ENCODE data around the gene IL5RA. TPM values are rescaled to one million over a fixed set of nuclear protein-coding genes. Genes with fewer than 3 reads are reported as not detected.
A peak's percentile ranks its signal among the peaks of the same experiment; 100 is the strongest.

Gene IL5RA
- total and polyA plus RNA-seq, 2 experiments from 2014 or later = not detected

DNA sequence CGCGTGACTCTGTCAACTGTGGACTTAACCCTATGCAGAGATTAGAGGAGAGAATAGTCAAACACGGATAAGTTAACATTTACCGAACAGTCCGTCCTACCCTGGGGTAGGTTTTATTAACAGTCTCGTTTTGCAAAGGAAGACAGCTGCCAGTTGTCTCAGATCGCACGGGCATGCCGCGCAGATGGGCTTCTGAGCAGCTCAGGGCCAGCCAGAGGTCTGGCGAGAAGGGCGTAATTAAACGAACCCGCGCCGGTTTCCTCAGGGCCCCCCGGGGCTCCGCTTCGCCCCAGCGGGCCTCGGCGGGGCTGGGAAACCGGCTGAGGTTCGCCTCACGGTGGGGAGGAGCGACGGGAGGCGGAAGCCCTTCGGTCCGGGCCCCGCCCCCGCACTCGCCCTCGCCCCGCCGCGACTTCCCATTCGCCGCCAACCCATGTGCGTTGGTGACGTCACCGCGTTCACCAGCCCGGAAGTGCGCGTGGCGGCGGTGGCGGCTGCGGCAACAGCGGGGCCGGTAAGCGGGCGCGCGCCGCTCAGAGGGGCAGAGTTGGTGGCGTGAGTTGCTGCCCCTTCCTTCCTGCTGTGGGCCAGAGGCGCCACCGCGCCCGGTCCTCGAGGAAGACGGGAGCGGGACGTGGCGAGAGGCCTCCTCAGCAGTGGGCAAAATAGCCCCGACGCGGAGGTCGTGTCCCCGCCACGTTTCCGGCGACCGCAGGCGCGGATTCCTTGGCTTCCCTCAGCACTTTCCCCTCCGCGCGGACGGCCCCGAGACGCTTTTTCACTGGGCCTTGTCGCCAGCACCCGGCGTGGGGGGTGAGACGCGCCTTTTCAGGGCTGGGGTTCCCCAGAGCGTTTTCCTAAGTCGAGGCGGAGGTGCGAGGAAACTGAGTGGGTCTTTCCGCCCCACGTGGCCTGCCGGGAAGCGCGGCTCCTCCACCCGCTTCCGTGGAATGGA is 16.6 kb upstream of the IL5RA start, which contains the start of gene TRNT1:
Gene TRNT1 (plus strand): TSS at position 464 of the 955 bp plus-strand sequence. CDS start 2,101 bp downstream, outside the sequence.
- peak; percentile 99 for DNase-seq
- Histone ChIP-seq H3K4me1 (ENCODE audit: insufficient read depth) (peaks cover 7% of the 10 kb centered on the region), H4K20me1 (ENCODE audit: insufficient read depth) (no peaks in the 10 kb centered on the region), H3K9me2 (ENCODE audit: insufficient read depth) (no peaks in the 10 kb centered on the region), H3K9ac (peak within 1 kb of the TSS; percentile 97), H3K79me2 (ENCODE audit: insufficient read depth) (peaks cover 46% of the 10 kb centered on the region), H3K36me3 (ENCODE audit: low read depth) (peaks cover 19% of the 10 kb centered on the region), H3F3A (ENCODE audit: insufficient read depth) (no peaks in the 10 kb centered on the region), H3K27me3 (replicated peaks; ENCODE audit: insufficient read depth) (no peaks in the 10 kb centered on the region), H3K27ac (peak within 1 kb of the TSS; percentile 89), H2AFZ (peak within 1 kb of the TSS; percentile 93), H3K9me3 (ENCODE audit: low read depth) (no peaks in the 10 kb centered on the region), H3K4me2 (ENCODE audit: unreplicated experiment) (peak within 1 kb of the TSS; percentile 92), H3K4me3 (peak within 1 kb of the TSS; percentile 86)
- TF ChIP-seq EZH2 (IDR thresholded peaks at IDR 0.05; ENCODE audit: insufficient read depth, poor library complexity, severe bottlenecking) = no peak
- no peak for TF ChIP-seq EZH2phosphoT487 (IDR thresholded peaks at IDR 0.05; ENCODE audit: insufficient read depth, low read depth)
- in situ Hi-C loops (cut with MboI) = no loop called here
- WGBS, 2 experiments (ENCODE audit: low coverage in 1 of 2, low lambda C conversion rate in 2 of 2, missing lambda C conversion rate in 2 of 2) = 1 to 2% methylated on average over 88 to 98 of the region's 100 CpGs

DNA sequence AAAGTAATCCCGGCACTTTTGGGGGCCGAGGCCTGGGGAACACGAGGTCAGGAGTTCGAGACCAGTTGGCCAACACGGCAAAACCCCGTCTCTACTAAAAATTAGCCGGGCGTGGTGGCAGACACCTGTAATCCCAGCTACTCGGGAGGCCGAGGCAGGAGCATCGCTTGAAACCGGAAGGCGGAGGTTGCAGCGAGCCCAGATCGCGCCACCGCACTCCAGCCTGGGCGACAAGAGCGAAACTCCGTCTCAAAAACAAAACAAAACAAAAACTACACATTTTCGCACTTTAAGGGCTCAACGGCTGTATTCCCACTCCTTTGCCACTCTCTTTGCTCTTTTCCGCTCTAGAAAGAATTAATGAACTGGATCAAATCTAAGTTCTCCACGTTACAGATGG is 15.8 kb upstream of the IL5RA start:
- Histone ChIP-seq H3K9me2 (ENCODE audit: insufficient read depth) (no peaks in the 10 kb centered on the region), H3K9me3 (ENCODE audit: low read depth) (no peaks in the 10 kb centered on the region), H3K27me3 (replicated peaks; ENCODE audit: insufficient read depth) (no peaks in the 10 kb centered on the region), H3K4me2 (ENCODE audit: unreplicated experiment) (peak overlapping the region; percentile 82), H3K36me3 (ENCODE audit: low read depth) (peaks cover 16% of the 10 kb centered on the region), H4K20me1 (ENCODE audit: insufficient read depth) (no peaks in the 10 kb centered on the region), H3K4me3 (peak overlapping the region; percentile 86), H3F3A (ENCODE audit: insufficient read depth) (no peaks in the 10 kb centered on the region), H3K79me2 (ENCODE audit: insufficient read depth) (peaks cover 41% of the 10 kb centered on the region), H3K4me1 (ENCODE audit: insufficient read depth) (peaks cover 7% of the 10 kb centered on the region), H2AFZ (peak overlapping the region; percentile 93), H3K27ac (peak overlapping the region; percentile 89), H3K9ac (peak overlapping the region; percentile 97)
- in situ Hi-C loops (cut with MboI) = no loop called here
- no peak for TF ChIP-seq EZH2phosphoT487 (IDR thresholded peaks at IDR 0.05; ENCODE audit: insufficient read depth, low read depth)
- TF ChIP-seq EZH2 (IDR thresholded peaks at IDR 0.05; ENCODE audit: insufficient read depth, poor library complexity, severe bottlenecking) = no peak
- 91% methylated on average over 15 to 24 of the region's 24 CpGs for WGBS, 2 experiments (ENCODE audit: low coverage in 1 of 2, low lambda C conversion rate in 2 of 2, missing lambda C conversion rate in 2 of 2)
- no peak for DNase-seq

DNA sequence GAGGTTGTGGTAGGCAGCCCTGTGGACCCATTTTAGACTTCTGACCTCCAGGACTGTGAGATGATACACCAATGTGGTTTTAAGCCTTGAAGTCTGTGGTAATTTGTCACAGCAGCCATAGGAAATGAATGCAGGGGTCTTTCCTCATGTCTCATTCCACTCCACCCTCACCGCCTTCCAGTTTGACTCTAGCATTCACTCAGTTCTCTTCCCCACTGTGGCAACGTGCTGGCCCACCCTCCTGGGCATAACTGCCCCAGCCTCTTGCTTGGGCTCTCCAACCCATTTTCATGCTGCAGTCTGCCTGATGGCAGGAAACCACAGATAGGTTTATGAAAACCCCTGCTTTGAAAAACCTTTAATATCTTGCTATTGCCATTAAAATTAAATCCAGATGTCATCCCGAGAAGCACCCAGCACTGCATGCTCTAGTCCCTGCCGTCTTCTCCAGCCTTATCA is 9.2 kb upstream of the IL5RA start:
- no peak for DNase-seq
- whole genome bisulfite sequencing, 2 experiments (ENCODE audit: low coverage in 1 of 2, low lambda C conversion rate in 2 of 2, missing lambda C conversion rate in 2 of 2) = 20 to 27% methylated on average over 4 of the region's 4 CpGs
- H3K4me1 ChIP-seq (ENCODE audit: insufficient read depth) = no peaks in the 10 kb centered on the region

DNA sequence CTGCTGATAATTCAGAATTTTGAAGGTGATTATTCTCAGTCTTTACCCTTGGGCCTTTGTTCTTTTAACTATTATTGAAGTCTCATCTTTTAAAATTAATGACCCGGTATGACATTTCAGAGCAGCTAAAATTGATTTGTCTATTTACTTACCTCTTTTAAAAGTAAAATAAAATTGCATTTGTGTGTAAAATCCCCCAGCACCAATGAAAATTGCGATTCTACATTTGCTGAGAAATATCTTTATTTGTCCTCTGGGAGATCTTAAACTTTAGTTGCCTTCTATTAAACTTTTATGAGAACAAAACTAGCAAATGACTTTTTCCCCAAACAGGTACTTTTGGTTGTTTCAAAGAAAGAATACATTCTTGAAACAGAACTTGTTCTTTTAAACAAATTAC is 7.5 kb upstream of the IL5RA start:
- H3K4me2 ChIP-seq (ENCODE audit: unreplicated experiment) = no peak overlapping the region

More for the DNA sequence above, 9.2 kb upstream of the IL5RA start:
- no peak overlapping the region for H3K27ac ChIP-seq
- no peaks in the 10 kb centered on the region for H4K20me1 ChIP-seq (ENCODE audit: insufficient read depth)
- H3K36me3 ChIP-seq (ENCODE audit: low read depth) = no peaks in the 10 kb centered on the region
- TF ChIP-seq EZH2phosphoT487 (IDR thresholded peaks at IDR 0.05; ENCODE audit: insufficient read depth, low read depth) (no peak), EZH2 (IDR thresholded peaks at IDR 0.05; ENCODE audit: insufficient read depth, poor library complexity, severe bottlenecking) (no peak)
- no peaks in the 10 kb centered on the region for H3K9me2 ChIP-seq (ENCODE audit: insufficient read depth)
- no peak overlapping the region for H3K4me3 ChIP-seq
- in situ Hi-C loops (cut with MboI) = no loop called here
- no peaks in the 10 kb centered on the region for H3K9me3 ChIP-seq (ENCODE audit: low read depth)
- no peaks in the 10 kb centered on the region for H3K79me2 ChIP-seq (ENCODE audit: insufficient read depth)
- H3K9ac ChIP-seq = no peak overlapping the region
- no peaks in the 10 kb centered on the region for H3F3A ChIP-seq (ENCODE audit: insufficient read depth)
- H3K4me2 ChIP-seq (ENCODE audit: unreplicated experiment) = no peak overlapping the region
- H3K27me3 ChIP-seq (replicated peaks; ENCODE audit: insufficient read depth) = no peaks in the 10 kb centered on the region
- no peak overlapping the region for H2AFZ ChIP-seq

More for the DNA sequence above, 7.5 kb upstream of the IL5RA start:
- no peaks in the 10 kb centered on the region for H4K20me1 ChIP-seq (ENCODE audit: insufficient read depth)
- DNase-seq = no peak
- TF ChIP-seq EZH2phosphoT487 (IDR thresholded peaks at IDR 0.05; ENCODE audit: insufficient read depth, low read depth) (no peak), EZH2 (IDR thresholded peaks at IDR 0.05; ENCODE audit: insufficient read depth, poor library complexity, severe bottlenecking) (no peak)
- H2AFZ ChIP-seq = no peak overlapping the region
- no peaks in the 10 kb centered on the region for H3F3A ChIP-seq (ENCODE audit: insufficient read depth)
- H3K4me3 ChIP-seq = no peak overlapping the region
- H3K79me2 ChIP-seq (ENCODE audit: insufficient read depth) = no peaks in the 10 kb centered on the region
- no peak overlapping the region for H3K27ac ChIP-seq
- H3K27me3 ChIP-seq (replicated peaks; ENCODE audit: insufficient read depth) = no peaks in the 10 kb centered on the region
- H3K9ac ChIP-seq = no peak overlapping the region
- in situ Hi-C loops (cut with MboI) = no loop called here
- no peaks in the 10 kb centered on the region for H3K9me2 ChIP-seq (ENCODE audit: insufficient read depth)
- no peaks in the 10 kb centered on the region for H3K9me3 ChIP-seq (ENCODE audit: low read depth)
- 22 to 29% methylated on average over 2 of the region's 2 CpGs for WGBS, 2 experiments (ENCODE audit: low coverage in 1 of 2, low lambda C conversion rate in 2 of 2, missing lambda C conversion rate in 2 of 2)
- no peaks in the 10 kb centered on the region for H3K36me3 ChIP-seq (ENCODE audit: low read depth)
- no peaks in the 10 kb centered on the region for H3K4me1 ChIP-seq (ENCODE audit: insufficient read depth)

Measured in GM23248 (cell line).